UCSD-AML1 (cell line): ENCODE data around the gene MRPL58.
A peak's percentile ranks its signal among the peaks of the same experiment; 100 is the strongest.
"Not testable (repeated sequence)": the region's sequence is repeated elsewhere in the genome, so short reads cannot be mapped to it uniquely, and the experiment has no call there.

ENCODE experiments used
- DNase-seq: peaks from one replicate; lab custom pipeline; 2025; ENCODE audit not compliant: unreplicated experiment; lab: John Stamatoyannopoulos, UW

MRPL58 gene

GRCh38 chr17:75012346-75013091, at the start of gene MRPL58:
TSS of gene MRPL58 (plus strand) at chr17:75012670. CDS start at chr17:75012687, 17 bp downstream.
- DNase-seq = peak; percentile 88

GRCh38 chr17:74963656-74964055, 48.8 kb upstream of the MRPL58 start:
- DNase-seq = peak; percentile 22

GRCh38 chr17:74964246-74964761, 48.2 kb upstream of the MRPL58 start:
- no peak for DNase-seq

GRCh38 chr17:74964988-74965622, 47.4 kb upstream of the MRPL58 start:
- DNase-seq = no peak

- no peak for DNase-seq
Observed at GRCh38 chr17:74968361-74968780, 44.1 kb upstream of the MRPL58 start.

GRCh38 chr17:74969501-74969900, 43.0 kb upstream of the MRPL58 start:
- not testable (repeated sequence) for DNase-seq

- DNase-seq = no peak
Observed at GRCh38 chr17:74970395-74970794, 42.1 kb upstream of the MRPL58 start.

- DNase-seq = no peak
Observed at GRCh38 chr17:74971069-74971841, 41.2 kb upstream of the MRPL58 start.

GRCh38 chr17:74971842-74972106, 40.7 kb upstream of the MRPL58 start:
- DNase-seq = no peak

GRCh38 chr17:74972107-74972972, 40.1 kb upstream of the MRPL58 start, which contains the start of gene HID1:
TSS of gene HID1 (minus strand) at chr17:74972759. CDS start at chr17:74972656, 103 bp downstream.
- peak; percentile 22 for DNase-seq

- DNase-seq = no peak
Observed at GRCh38 chr17:74972973-74973328, 39.5 kb upstream of the MRPL58 start.

GRCh38 chr17:74975943-74976342, 36.5 kb upstream of the MRPL58 start:
- no peak for DNase-seq

- DNase-seq = no peak
Observed at GRCh38 chr17:74977802-74978201, 34.7 kb upstream of the MRPL58 start.

GRCh38 chr17:74978240-74978639, 34.2 kb upstream of the MRPL58 start:
- DNase-seq = no peak

- no peak for DNase-seq
Observed at GRCh38 chr17:74979408-74980146, 32.9 kb upstream of the MRPL58 start.

- DNase-seq = no peak
Observed at GRCh38 chr17:74981318-74981978, 31.0 kb upstream of the MRPL58 start.

- DNase-seq = peak; percentile 53
Observed at GRCh38 chr17:74981979-74982662, 30.3 kb upstream of the MRPL58 start.

- DNase-seq = not testable (repeated sequence)
Observed at GRCh38 chr17:74982663-74983313, 29.7 kb upstream of the MRPL58 start.

- DNase-seq = no peak
Observed at GRCh38 chr17:74986206-74986576, 26.3 kb upstream of the MRPL58 start.
